Measurements from ENCODE around the gene CNTN6. TPM values are rescaled to one million over a fixed set of nuclear protein-coding genes. Genes with fewer than 3 reads are reported as not detected.

CNTN6 gene
- total and polyA plus RNA-seq, 2 donors (not counting 1 experiment from before 2014, with no cell fraction given): not detected

DNA sequence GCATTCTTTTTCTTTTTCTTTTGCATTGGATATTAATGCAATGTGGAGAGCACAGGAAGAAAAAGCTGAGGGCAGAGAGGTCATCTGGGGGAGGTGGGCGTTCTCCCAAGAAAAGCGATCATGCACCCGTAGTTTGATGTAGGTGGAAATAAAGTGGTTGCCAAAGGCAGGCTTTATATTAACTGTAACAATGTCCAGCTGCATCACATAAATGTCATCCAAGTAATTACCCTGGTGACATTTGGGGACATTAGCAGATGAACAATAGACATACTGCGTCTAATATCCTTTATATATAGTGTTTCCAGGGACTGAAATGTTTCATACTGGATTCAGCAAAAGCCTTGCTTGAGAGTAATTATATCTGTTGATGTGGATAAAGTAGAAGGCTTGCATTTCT lies 135.5 kb downstream of the CNTN6 start:
- TF ChIP-seq EZH2 (IDR thresholded peaks at IDR 0.05; ENCODE audit: low read length, missing control alignments): no peak
- TF ChIP-seq, protein P1, sequence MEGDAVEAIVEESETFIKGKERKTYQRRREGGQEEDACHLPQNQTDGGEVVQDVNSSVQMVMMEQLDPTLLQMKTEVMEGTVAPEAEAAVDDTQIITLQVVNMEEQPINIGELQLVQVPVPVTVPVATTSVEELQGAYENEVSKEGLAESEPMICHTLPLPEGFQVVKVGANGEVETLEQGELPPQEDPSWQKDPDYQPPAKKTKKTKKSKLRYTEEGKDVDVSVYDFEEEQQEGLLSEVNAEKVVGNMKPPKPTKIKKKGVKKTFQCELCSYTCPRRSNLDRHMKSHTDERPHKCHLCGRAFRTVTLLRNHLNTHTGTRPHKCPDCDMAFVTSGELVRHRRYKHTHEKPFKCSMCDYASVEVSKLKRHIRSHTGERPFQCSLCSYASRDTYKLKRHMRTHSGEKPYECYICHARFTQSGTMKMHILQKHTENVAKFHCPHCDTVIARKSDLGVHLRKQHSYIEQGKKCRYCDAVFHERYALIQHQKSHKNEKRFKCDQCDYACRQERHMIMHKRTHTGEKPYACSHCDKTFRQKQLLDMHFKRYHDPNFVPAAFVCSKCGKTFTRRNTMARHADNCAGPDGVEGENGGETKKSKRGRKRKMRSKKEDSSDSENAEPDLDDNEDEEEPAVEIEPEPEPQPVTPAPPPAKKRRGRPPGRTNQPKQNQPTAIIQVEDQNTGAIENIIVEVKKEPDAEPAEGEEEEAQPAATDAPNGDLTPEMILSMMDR (conservative IDR thresholded peaks at IDR 0.05 in 1 of 2, IDR thresholded peaks at IDR 0.05 in 1 of 2; ENCODE audit: low read depth in 1 of 2, low read length in 2 of 2): no peak
- no peak overlapping the region for H3K27ac ChIP-seq (ENCODE audit: insufficient read depth, low read length)
- DNase-seq (ENCODE audit: low read depth in 2 of 2): no peak
- no peak overlapping the region for H3K4me3 ChIP-seq (replicated peaks in 1 of 4; ENCODE audit: control extremely low read depth in 1 of 4, insufficient read depth in 1 of 4, low read depth in 3 of 4, low read length in 4 of 4)
- H3K79me2 ChIP-seq (ENCODE audit: control insufficient read depth, insufficient read depth, low read length): no peaks in the 10 kb centered on the region
- no peaks in the 10 kb centered on the region for H4K20me1 ChIP-seq (ENCODE audit: control insufficient read depth, extremely low read depth, insufficient read depth, low read length)
- H3K36me3 ChIP-seq (ENCODE audit: control insufficient read depth, insufficient read depth, low read length): no peaks in the 10 kb centered on the region
- no peak overlapping the region for H3K4me2 ChIP-seq (ENCODE audit: extremely low read depth, insufficient read depth, low read length)
- no peaks in the 10 kb centered on the region for H3K27me3 ChIP-seq (ENCODE audit: control insufficient read depth, insufficient read depth, low read length)
- no peak overlapping the region for H2AFZ ChIP-seq (ENCODE audit: low read length)
- no peaks in the 10 kb centered on the region for H3K9me3 ChIP-seq (ENCODE audit: control insufficient read depth, insufficient read depth, low read depth, low read length)
- H3K4me1 ChIP-seq (ENCODE audit: control insufficient read depth, extremely low read depth, insufficient read depth, low read length): no peaks in the 10 kb centered on the region
- H3K9ac ChIP-seq (ENCODE audit: insufficient read depth, low read length): no peak overlapping the region

DNA sequence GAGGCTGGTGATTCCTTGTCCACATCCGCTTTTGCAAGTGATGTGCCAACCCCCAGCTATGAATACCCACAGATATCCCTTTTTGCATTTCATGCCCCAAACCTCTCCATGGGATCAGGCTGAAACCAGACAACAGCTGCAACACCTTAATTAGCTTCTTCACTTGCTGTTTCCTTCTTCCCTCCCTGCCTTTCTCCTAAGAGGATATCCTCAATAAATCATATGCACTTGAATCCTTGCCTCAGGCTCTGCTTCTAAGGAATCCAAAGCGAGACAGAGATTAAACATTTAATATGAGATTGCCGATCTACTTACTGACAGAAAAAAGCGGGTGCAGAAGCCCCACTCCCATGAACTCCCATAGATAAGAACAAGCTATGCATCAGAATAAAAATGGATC lies 138.1 kb downstream of the CNTN6 start:
- H3K27me3 ChIP-seq (ENCODE audit: control insufficient read depth, insufficient read depth, low read length): no peaks in the 10 kb centered on the region
- H3K9me3 ChIP-seq (ENCODE audit: control insufficient read depth, insufficient read depth, low read depth, low read length): no peaks in the 10 kb centered on the region
- no peak overlapping the region for H3K27ac ChIP-seq (ENCODE audit: insufficient read depth, low read length)
- DNase-seq (ENCODE audit: low read depth in 2 of 2): no peak
- H3K4me1 ChIP-seq (ENCODE audit: control insufficient read depth, extremely low read depth, insufficient read depth, low read length): no peaks in the 10 kb centered on the region
- no peak overlapping the region for H3K9ac ChIP-seq (ENCODE audit: insufficient read depth, low read length)
- H3K79me2 ChIP-seq (ENCODE audit: control insufficient read depth, insufficient read depth, low read length): no peaks in the 10 kb centered on the region
- no peak overlapping the region for H3K4me2 ChIP-seq (ENCODE audit: extremely low read depth, insufficient read depth, low read length)
- no peak overlapping the region for H3K4me3 ChIP-seq (replicated peaks in 1 of 4; ENCODE audit: control extremely low read depth in 1 of 4, insufficient read depth in 1 of 4, low read depth in 3 of 4, low read length in 4 of 4)
- no peaks in the 10 kb centered on the region for H3K36me3 ChIP-seq (ENCODE audit: control insufficient read depth, insufficient read depth, low read length)
- no peak for TF ChIP-seq EZH2 (IDR thresholded peaks at IDR 0.05; ENCODE audit: low read length, missing control alignments)
- TF ChIP-seq, protein P1 (conservative IDR thresholded peaks at IDR 0.05 in 1 of 2, IDR thresholded peaks at IDR 0.05 in 1 of 2; ENCODE audit: low read depth in 1 of 2, low read length in 2 of 2): no peak
- H4K20me1 ChIP-seq (ENCODE audit: control insufficient read depth, extremely low read depth, insufficient read depth, low read length): no peaks in the 10 kb centered on the region
- no peak overlapping the region for H2AFZ ChIP-seq (ENCODE audit: low read length)

DNA sequence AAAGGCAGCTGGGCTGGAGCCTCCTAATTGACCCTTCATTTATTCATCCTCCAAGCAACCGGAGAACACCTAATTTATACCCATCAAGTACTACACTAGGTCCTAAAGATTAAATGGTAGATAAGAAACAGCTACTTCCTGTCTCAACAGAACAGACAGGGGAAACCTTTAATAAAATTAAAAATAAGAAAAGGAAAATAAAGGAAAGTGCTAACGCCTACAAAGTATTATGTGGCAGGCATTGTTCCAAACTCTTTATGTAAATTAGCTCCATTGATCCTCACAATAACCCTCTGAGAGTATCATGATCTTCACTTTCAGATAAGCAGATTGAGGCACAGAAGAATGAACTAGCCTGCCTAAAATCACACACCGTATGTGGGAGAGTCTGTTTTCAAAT lies 139.5 kb downstream of the CNTN6 start:
- no peaks in the 10 kb centered on the region for H3K27me3 ChIP-seq (ENCODE audit: control insufficient read depth, insufficient read depth, low read length)
- no peaks in the 10 kb centered on the region for H3K79me2 ChIP-seq (ENCODE audit: control insufficient read depth, insufficient read depth, low read length)
- H3K4me3 ChIP-seq (replicated peaks in 1 of 4; ENCODE audit: control extremely low read depth in 1 of 4, insufficient read depth in 1 of 4, low read depth in 3 of 4, low read length in 4 of 4): no peak overlapping the region
- H3K27ac ChIP-seq (ENCODE audit: insufficient read depth, low read length): no peak overlapping the region
- H2AFZ ChIP-seq (ENCODE audit: low read length): no peak overlapping the region
- no peak overlapping the region for H3K4me2 ChIP-seq (ENCODE audit: extremely low read depth, insufficient read depth, low read length)
- H3K36me3 ChIP-seq (ENCODE audit: control insufficient read depth, insufficient read depth, low read length): no peaks in the 10 kb centered on the region
- DNase-seq (ENCODE audit: low read depth in 2 of 2): no peak
- H4K20me1 ChIP-seq (ENCODE audit: control insufficient read depth, extremely low read depth, insufficient read depth, low read length): no peaks in the 10 kb centered on the region
- no peaks in the 10 kb centered on the region for H3K9me3 ChIP-seq (ENCODE audit: control insufficient read depth, insufficient read depth, low read depth, low read length)
- H3K9ac ChIP-seq (ENCODE audit: insufficient read depth, low read length): no peak overlapping the region
- TF ChIP-seq EZH2 (IDR thresholded peaks at IDR 0.05; ENCODE audit: low read length, missing control alignments): no peak
- TF ChIP-seq, protein P1 (conservative IDR thresholded peaks at IDR 0.05 in 1 of 2, IDR thresholded peaks at IDR 0.05 in 1 of 2; ENCODE audit: low read depth in 1 of 2, low read length in 2 of 2): no peak
- no peaks in the 10 kb centered on the region for H3K4me1 ChIP-seq (ENCODE audit: control insufficient read depth, extremely low read depth, insufficient read depth, low read length)
